ENCODE data around the gene UST.

DNA sequence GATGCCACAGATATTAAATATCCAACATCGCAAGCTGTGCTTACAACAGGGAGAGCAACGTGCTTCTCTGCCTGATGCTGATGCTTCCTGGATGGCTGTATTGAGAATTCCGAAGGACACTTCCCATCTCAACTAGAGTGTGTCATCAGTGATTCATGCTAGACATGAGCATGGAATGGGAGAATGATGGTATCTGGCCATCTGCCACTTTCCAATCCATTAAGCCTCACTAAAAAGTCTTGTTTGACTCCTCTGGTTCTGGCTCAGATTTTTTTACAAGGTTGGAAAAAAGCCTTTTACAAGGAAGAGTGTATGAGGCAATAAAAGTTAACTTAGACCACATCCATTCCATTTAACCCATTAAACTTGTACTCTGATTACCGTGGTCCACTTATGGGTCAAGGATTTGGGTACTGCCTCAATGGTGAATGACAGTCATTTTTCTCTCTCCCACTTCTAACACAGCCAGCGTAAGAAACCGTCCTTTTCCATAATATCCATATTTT lies 265.3 kb downstream of the UST start:
- TF ChIP-seq, protein P1, sequence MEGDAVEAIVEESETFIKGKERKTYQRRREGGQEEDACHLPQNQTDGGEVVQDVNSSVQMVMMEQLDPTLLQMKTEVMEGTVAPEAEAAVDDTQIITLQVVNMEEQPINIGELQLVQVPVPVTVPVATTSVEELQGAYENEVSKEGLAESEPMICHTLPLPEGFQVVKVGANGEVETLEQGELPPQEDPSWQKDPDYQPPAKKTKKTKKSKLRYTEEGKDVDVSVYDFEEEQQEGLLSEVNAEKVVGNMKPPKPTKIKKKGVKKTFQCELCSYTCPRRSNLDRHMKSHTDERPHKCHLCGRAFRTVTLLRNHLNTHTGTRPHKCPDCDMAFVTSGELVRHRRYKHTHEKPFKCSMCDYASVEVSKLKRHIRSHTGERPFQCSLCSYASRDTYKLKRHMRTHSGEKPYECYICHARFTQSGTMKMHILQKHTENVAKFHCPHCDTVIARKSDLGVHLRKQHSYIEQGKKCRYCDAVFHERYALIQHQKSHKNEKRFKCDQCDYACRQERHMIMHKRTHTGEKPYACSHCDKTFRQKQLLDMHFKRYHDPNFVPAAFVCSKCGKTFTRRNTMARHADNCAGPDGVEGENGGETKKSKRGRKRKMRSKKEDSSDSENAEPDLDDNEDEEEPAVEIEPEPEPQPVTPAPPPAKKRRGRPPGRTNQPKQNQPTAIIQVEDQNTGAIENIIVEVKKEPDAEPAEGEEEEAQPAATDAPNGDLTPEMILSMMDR (IDR thresholded peaks at IDR 0.05; ENCODE audit: insufficient read depth, low read length, poor library complexity, severe bottlenecking), result no peak
- TF ChIP-seq EZH2phosphoT487 (conservative IDR thresholded peaks at IDR 0.05; ENCODE audit: low read length), result no peak

All from SU-DHL-6 (cell line).